Measurements from ENCODE around the gene FCAR.
"Not testable (repeated sequence)": the region's sequence is repeated elsewhere in the genome, so short reads cannot be mapped to it uniquely, and the experiment has no call there.

The FCAR gene

GRCh38 chr19:54873990-54874389 lies at the start of gene FCAR:
Gene FCAR (plus strand): TSS chr19:54874235. CDS start chr19:54874290, 55 bp downstream.
- no peak for DNase-seq (ENCODE audit: low read depth)

GRCh38 chr19:54824416-54824815 lies 49.6 kb upstream of the FCAR start:
- not testable (repeated sequence) for DNase-seq (ENCODE audit: low read depth)

GRCh38 chr19:54825326-54825725 lies 48.7 kb upstream of the FCAR start:
- DNase-seq (ENCODE audit: low read depth): not testable (repeated sequence)

- DNase-seq (ENCODE audit: low read depth): not testable (repeated sequence)
Measured at GRCh38 chr19:54828064-54828463, 46.0 kb upstream of the FCAR start.

- not testable (repeated sequence) for DNase-seq (ENCODE audit: low read depth)
Measured at GRCh38 chr19:54832496-54832895, 41.5 kb upstream of the FCAR start, which contains the start of gene KIR2DS4. Gene KIR2DS4 (plus strand): TSS chr19:54832676.

GRCh38 chr19:54835126-54835525 lies 38.9 kb upstream of the FCAR start:
- not testable (repeated sequence) for DNase-seq (ENCODE audit: low read depth)

- not testable (repeated sequence) for DNase-seq (ENCODE audit: low read depth)
Measured at GRCh38 chr19:54837522-54837921, 36.5 kb upstream of the FCAR start.

- DNase-seq (ENCODE audit: low read depth): not testable (repeated sequence)
Measured at GRCh38 chr19:54843171-54843570, 30.9 kb upstream of the FCAR start.

- not testable (repeated sequence) for DNase-seq (ENCODE audit: low read depth)
Measured at GRCh38 chr19:54850061-54850640, 23.9 kb upstream of the FCAR start, which contains the start of gene KIR3DL2. Gene KIR3DL2 (plus strand): TSS chr19:54850443. CDS start chr19:54850476, 33 bp downstream.

GRCh38 chr19:54850930-54851329 lies 23.1 kb upstream of the FCAR start:
- no peak for DNase-seq (ENCODE audit: low read depth)

- no peak for DNase-seq (ENCODE audit: low read depth)
Measured at GRCh38 chr19:54851353-54851752, 22.7 kb upstream of the FCAR start.

- DNase-seq (ENCODE audit: low read depth): not testable (repeated sequence)
Measured at GRCh38 chr19:54855241-54855640, 18.8 kb upstream of the FCAR start.

GRCh38 chr19:54858476-54858875 lies 15.6 kb upstream of the FCAR start:
- not testable (repeated sequence) for DNase-seq (ENCODE audit: low read depth)

- DNase-seq (ENCODE audit: low read depth): not testable (repeated sequence)
Measured at GRCh38 chr19:54859421-54859820, 14.6 kb upstream of the FCAR start.

GRCh38 chr19:54863459-54863858 lies 10.6 kb upstream of the FCAR start:
- DNase-seq (ENCODE audit: low read depth): not testable (repeated sequence)

- no peak for DNase-seq (ENCODE audit: low read depth)
Measured at GRCh38 chr19:54871696-54872095, 2.3 kb upstream of the FCAR start.

- DNase-seq (ENCODE audit: low read depth): no peak
Measured at GRCh38 chr19:54875506-54875905, 1.5 kb downstream of the FCAR start.

GRCh38 chr19:54877471-54877870 lies 3.4 kb downstream of the FCAR start:
- no peak for DNase-seq (ENCODE audit: low read depth)

GRCh38 chr19:54881884-54882283 lies 7.8 kb downstream of the FCAR start:
- DNase-seq (ENCODE audit: low read depth): no peak

- DNase-seq (ENCODE audit: low read depth): no peak
Measured at GRCh38 chr19:54882758-54883157, 8.7 kb downstream of the FCAR start.

- no peak for DNase-seq (ENCODE audit: low read depth)
Measured at GRCh38 chr19:54883228-54883627, 9.2 kb downstream of the FCAR start.

GRCh38 chr19:54888239-54888638 lies 14.2 kb downstream of the FCAR start:
- no peak for DNase-seq (ENCODE audit: low read depth)

- DNase-seq (ENCODE audit: low read depth): no peak
Measured at GRCh38 chr19:54889566-54889965, 15.5 kb downstream of the FCAR start.

GRCh38 chr19:54893406-54893805 lies 19.4 kb downstream of the FCAR start:
- no peak for DNase-seq (ENCODE audit: low read depth)

All from HS-27A (cell line).